ENCODE data around the gene TCF12.

TCF12 gene

GRCh38 chr15:57217778-57218598 is 299.5 kb downstream of the TCF12 start:
- DNase-seq (ENCODE audit: low read depth) = no peak

GRCh38 chr15:57218826-57219576 is 300.6 kb downstream of the TCF12 start:
- no peak for DNase-seq (ENCODE audit: low read depth)

- no peak for DNase-seq (ENCODE audit: low read depth)
Observed at GRCh38 chr15:57220205-57220604, 301.8 kb downstream of the TCF12 start.

- DNase-seq (ENCODE audit: low read depth) = no peak
Observed at GRCh38 chr15:57221134-57221533, 302.7 kb downstream of the TCF12 start.

GRCh38 chr15:57223345-57223744 is 304.9 kb downstream of the TCF12 start:
- no peak for DNase-seq (ENCODE audit: low read depth)

- DNase-seq (ENCODE audit: low read depth) = no peak
Observed at GRCh38 chr15:57223887-57224286, 305.4 kb downstream of the TCF12 start.

- no peak for DNase-seq (ENCODE audit: low read depth)
Observed at GRCh38 chr15:57224664-57225063, 306.2 kb downstream of the TCF12 start.

- no peak for DNase-seq (ENCODE audit: low read depth)
Observed at GRCh38 chr15:57227166-57227565, 308.7 kb downstream of the TCF12 start.

- DNase-seq (ENCODE audit: low read depth) = no peak
Observed at GRCh38 chr15:57227899-57228298, 309.5 kb downstream of the TCF12 start.

- no peak for DNase-seq (ENCODE audit: low read depth)
Observed at GRCh38 chr15:57228395-57228794, 310.0 kb downstream of the TCF12 start.

- no peak for DNase-seq (ENCODE audit: low read depth)
Observed at GRCh38 chr15:57229051-57229450, 310.6 kb downstream of the TCF12 start.

- DNase-seq (ENCODE audit: low read depth) = no peak
Observed at GRCh38 chr15:57231559-57231958, 313.1 kb downstream of the TCF12 start.

GRCh38 chr15:57234156-57234555 is 315.7 kb downstream of the TCF12 start:
- no peak for DNase-seq (ENCODE audit: low read depth)

GRCh38 chr15:57235186-57235585 is 316.7 kb downstream of the TCF12 start:
- DNase-seq (ENCODE audit: low read depth) = no peak

- DNase-seq (ENCODE audit: low read depth) = no peak
Observed at GRCh38 chr15:57235873-57236272, 317.4 kb downstream of the TCF12 start.

- DNase-seq (ENCODE audit: low read depth) = no peak
Observed at GRCh38 chr15:57236561-57237300, 318.3 kb downstream of the TCF12 start.

- no peak for DNase-seq (ENCODE audit: low read depth)
Observed at GRCh38 chr15:57237301-57237642, 318.8 kb downstream of the TCF12 start.

- no peak for DNase-seq (ENCODE audit: low read depth)
Observed at GRCh38 chr15:57237676-57238075, 319.2 kb downstream of the TCF12 start.

GRCh38 chr15:57245130-57245529 is 326.7 kb downstream of the TCF12 start:
- DNase-seq (ENCODE audit: low read depth) = no peak

GRCh38 chr15:57245714-57246113 is 327.3 kb downstream of the TCF12 start:
- DNase-seq (ENCODE audit: low read depth) = no peak

- DNase-seq (ENCODE audit: low read depth) = no peak
Observed at GRCh38 chr15:57248074-57248473, 329.6 kb downstream of the TCF12 start.

GRCh38 chr15:57251308-57251707 is 332.9 kb downstream of the TCF12 start:
- DNase-seq (ENCODE audit: low read depth) = no peak

- DNase-seq (ENCODE audit: low read depth) = no peak
Observed at GRCh38 chr15:57251941-57252340, 333.5 kb downstream of the TCF12 start.
